ENCODE data around the gene RNU6-7.

DNA sequence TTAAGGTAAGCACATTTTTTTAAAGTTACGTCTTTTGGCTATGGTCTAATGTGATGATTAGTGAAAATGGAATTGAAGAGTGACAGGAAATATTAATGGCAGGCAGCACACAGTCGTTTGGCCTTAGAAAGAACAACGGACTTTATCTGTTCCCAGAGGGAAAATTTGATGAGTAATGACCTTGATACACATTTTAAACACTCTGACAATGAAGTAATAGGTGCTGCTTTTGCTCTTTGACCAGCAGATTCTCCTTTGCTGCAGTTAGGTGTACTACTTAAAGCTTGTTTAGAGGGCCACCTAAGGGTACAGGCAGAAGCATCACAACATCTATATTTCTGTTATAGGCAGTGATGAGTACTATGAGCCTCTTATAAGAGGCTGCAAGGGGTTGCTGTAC is 28.3 kb downstream of the RNU6-7 start:
- TF ChIP-seq BHLHE40 (IDR thresholded peaks at IDR 0.05; ENCODE audit: borderline replicate concordance in 1 of 2, low read depth in 2 of 2, low read length in 1 of 2), result no peak
- TF ChIP-seq, protein P1, sequence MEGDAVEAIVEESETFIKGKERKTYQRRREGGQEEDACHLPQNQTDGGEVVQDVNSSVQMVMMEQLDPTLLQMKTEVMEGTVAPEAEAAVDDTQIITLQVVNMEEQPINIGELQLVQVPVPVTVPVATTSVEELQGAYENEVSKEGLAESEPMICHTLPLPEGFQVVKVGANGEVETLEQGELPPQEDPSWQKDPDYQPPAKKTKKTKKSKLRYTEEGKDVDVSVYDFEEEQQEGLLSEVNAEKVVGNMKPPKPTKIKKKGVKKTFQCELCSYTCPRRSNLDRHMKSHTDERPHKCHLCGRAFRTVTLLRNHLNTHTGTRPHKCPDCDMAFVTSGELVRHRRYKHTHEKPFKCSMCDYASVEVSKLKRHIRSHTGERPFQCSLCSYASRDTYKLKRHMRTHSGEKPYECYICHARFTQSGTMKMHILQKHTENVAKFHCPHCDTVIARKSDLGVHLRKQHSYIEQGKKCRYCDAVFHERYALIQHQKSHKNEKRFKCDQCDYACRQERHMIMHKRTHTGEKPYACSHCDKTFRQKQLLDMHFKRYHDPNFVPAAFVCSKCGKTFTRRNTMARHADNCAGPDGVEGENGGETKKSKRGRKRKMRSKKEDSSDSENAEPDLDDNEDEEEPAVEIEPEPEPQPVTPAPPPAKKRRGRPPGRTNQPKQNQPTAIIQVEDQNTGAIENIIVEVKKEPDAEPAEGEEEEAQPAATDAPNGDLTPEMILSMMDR (IDR thresholded peaks at IDR 0.05 in 2 of 3, conservative IDR thresholded peaks at IDR 0.05 in 1 of 3; ENCODE audit: control insufficient read depth in 2 of 3, extremely low read depth in 1 of 3, insufficient read depth in 1 of 3, low read depth in 3 of 3, low read length in 3 of 3), result peak in 1 of 3 experiments; percentile 17; a peak in 2 of 6 replicates
- no peak for TF ChIP-seq SMC3 (IDR thresholded peaks at IDR 0.05; ENCODE audit: borderline replicate concordance, low read length)
- TF ChIP-seq, protein P2, sequence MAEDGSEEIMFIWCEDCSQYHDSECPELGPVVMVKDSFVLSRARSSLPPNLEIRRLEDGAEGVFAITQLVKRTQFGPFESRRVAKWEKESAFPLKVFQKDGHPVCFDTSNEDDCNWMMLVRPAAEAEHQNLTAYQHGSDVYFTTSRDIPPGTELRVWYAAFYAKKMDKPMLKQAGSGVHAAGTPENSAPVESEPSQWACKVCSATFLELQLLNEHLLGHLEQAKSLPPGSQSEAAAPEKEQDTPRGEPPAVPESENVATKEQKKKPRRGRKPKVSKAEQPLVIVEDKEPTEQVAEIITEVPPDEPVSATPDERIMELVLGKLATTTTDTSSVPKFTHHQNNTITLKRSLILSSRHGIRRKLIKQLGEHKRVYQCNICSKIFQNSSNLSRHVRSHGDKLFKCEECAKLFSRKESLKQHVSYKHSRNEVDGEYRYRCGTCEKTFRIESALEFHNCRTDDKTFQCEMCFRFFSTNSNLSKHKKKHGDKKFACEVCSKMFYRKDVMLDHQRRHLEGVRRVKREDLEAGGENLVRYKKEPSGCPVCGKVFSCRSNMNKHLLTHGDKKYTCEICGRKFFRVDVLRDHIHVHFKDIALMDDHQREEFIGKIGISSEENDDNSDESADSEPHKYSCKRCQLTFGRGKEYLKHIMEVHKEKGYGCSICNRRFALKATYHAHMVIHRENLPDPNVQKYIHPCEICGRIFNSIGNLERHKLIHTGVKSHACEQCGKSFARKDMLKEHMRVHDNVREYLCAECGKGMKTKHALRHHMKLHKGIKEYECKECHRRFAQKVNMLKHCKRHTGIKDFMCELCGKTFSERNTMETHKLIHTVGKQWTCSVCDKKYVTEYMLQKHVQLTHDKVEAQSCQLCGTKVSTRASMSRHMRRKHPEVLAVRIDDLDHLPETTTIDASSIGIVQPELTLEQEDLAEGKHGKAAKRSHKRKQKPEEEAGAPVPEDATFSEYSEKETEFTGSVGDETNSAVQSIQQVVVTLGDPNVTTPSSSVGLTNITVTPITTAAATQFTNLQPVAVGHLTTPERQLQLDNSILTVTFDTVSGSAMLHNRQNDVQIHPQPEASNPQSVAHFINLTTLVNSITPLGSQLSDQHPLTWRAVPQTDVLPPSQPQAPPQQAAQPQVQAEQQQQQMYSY (CRISPR knock-in tag; IDR thresholded peaks at IDR 0.05), result no peak
- no peak for TF ChIP-seq POLR2A (IDR thresholded peaks at IDR 0.05; ENCODE audit: low read depth, low read length)
- TF ChIP-seq BACH1 (IDR thresholded peaks at IDR 0.05; ENCODE audit: borderline replicate concordance), result no peak
- no peak for TF ChIP-seq NBN (IDR thresholded peaks at IDR 0.05)
- TF ChIP-seq KDM1A (IDR thresholded peaks at IDR 0.05; ENCODE audit: borderline replicate concordance), result no peak
- TF ChIP-seq ATF3 (IDR thresholded peaks at IDR 0.05; ENCODE audit: borderline replicate concordance, extremely low read depth, low read depth, low read length), result no peak
- TF ChIP-seq, protein P3, sequence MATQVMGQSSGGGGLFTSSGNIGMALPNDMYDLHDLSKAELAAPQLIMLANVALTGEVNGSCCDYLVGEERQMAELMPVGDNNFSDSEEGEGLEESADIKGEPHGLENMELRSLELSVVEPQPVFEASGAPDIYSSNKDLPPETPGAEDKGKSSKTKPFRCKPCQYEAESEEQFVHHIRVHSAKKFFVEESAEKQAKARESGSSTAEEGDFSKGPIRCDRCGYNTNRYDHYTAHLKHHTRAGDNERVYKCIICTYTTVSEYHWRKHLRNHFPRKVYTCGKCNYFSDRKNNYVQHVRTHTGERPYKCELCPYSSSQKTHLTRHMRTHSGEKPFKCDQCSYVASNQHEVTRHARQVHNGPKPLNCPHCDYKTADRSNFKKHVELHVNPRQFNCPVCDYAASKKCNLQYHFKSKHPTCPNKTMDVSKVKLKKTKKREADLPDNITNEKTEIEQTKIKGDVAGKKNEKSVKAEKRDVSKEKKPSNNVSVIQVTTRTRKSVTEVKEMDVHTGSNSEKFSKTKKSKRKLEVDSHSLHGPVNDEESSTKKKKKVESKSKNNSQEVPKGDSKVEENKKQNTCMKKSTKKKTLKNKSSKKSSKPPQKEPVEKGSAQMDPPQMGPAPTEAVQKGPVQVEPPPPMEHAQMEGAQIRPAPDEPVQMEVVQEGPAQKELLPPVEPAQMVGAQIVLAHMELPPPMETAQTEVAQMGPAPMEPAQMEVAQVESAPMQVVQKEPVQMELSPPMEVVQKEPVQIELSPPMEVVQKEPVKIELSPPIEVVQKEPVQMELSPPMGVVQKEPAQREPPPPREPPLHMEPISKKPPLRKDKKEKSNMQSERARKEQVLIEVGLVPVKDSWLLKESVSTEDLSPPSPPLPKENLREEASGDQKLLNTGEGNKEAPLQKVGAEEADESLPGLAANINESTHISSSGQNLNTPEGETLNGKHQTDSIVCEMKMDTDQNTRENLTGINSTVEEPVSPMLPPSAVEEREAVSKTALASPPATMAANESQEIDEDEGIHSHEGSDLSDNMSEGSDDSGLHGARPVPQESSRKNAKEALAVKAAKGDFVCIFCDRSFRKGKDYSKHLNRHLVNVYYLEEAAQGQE (IDR thresholded peaks at IDR 0.05; ENCODE audit: low read depth, low read length), result no peak
- no peak for TF ChIP-seq SIN3A (IDR thresholded peaks at IDR 0.05; ENCODE audit: low read depth, low read length)
- TF ChIP-seq GABPA (IDR thresholded peaks at IDR 0.05; ENCODE audit: low read depth), result no peak

Measured in GM12878 (cell line).